OCI-LY1 (cell line): ENCODE data around the gene ADCY1.
"Not testable (repeated sequence)": the region's sequence is repeated elsewhere in the genome, so short reads cannot be mapped to it uniquely, and the experiment has no call there.

Source experiments
- H2AFZ ChIP-seq: fragments of 200-600 bp; sonication (generic), shearing (Covaris generic); 2 replicates; pipeline ENCODE4 v1.6.0; 2014; ENCODE audit warnings: antibody characterized with exemption, mild to moderate bottlenecking, low read length
- H3F3A ChIP-seq: fragments of 200-600 bp; sonication (generic), shearing (Covaris generic); 2 replicates; pipeline ENCODE4 v1.6.0; 2014; ENCODE audit warnings: mild to moderate bottlenecking, antibody characterized with exemption, low read length, moderate library complexity; ENCODE audit not compliant: insufficient read depth
- H3K27ac ChIP-seq: fragments of 200-600 bp; sonication (generic); 2 replicates; pipeline ENCODE4 v1.5.1; 2014; ENCODE audit warnings: low read length, mixed run types, mild to moderate bottlenecking, low read depth; ENCODE audit not compliant: poor library complexity, severe bottlenecking
- H3K27me3 ChIP-seq: fragments of 200-600 bp; sonication (generic); 2 replicates; pipeline ENCODE4 v1.6.0; 2014; ENCODE audit warnings: antibody characterized with exemption, mild to moderate bottlenecking, low read length, moderate library complexity; ENCODE audit not compliant: insufficient read depth
- H3K36me3 ChIP-seq: fragments of 200-600 bp; sonication (generic); 2 replicates; pipeline ENCODE4 v1.6.1; 2014; ENCODE audit warnings: mild to moderate bottlenecking, antibody characterized with exemption, low read length, moderate library complexity, mixed read lengths; ENCODE audit not compliant: insufficient read depth
- H3K4me1 ChIP-seq: fragments of 200-600 bp; sonication (generic); 2 replicates; pipeline ENCODE4 v1.5.1; 2014; ENCODE audit warnings: mild to moderate bottlenecking, low read length, moderate library complexity; ENCODE audit not compliant: insufficient read depth, severe bottlenecking
- H3K4me2 ChIP-seq: fragments of 200-600 bp; sonication (generic), shearing (Covaris generic); 2 replicates; pipeline ENCODE4 v1.6.1; 2014; ENCODE audit warnings: low read length
- H3K4me3 ChIP-seq: fragments of 200-600 bp; sonication (generic); 2 replicates; pipeline ENCODE4 v1.5.1; 2014; ENCODE audit warnings: low read length, low read depth, mild to moderate bottlenecking, mixed read lengths; ENCODE audit not compliant: poor library complexity, severe bottlenecking
- H3K79me2 ChIP-seq: fragments of 200-600 bp; shearing (Covaris generic); 2 replicates; pipeline ENCODE4 v1.6.1; 2016; ENCODE audit warnings: mixed run types, low read length, mixed read lengths; ENCODE audit not compliant: insufficient read depth
- H3K9ac ChIP-seq: fragments of 200-600 bp; sonication (generic), shearing (Covaris generic); 2 replicates; pipeline ENCODE4 v1.6.1; 2014; ENCODE audit warnings: mild to moderate bottlenecking, low read length, mixed read lengths
- H3K9me2 ChIP-seq: fragments of 200-600 bp; sonication (generic), shearing (Covaris generic); 2 replicates; pipeline ENCODE4 v1.6.1; 2014; ENCODE audit warnings: low read depth, mild to moderate bottlenecking, low read length, mixed read lengths
- H3K9me3 ChIP-seq: fragments of 200-600 bp; shearing (Covaris generic); 2 replicates; pipeline ENCODE4 v1.6.1; 2014; ENCODE audit warnings: low read length, mixed read lengths
- H4K20me1 ChIP-seq: fragments of 200-600 bp; sonication (generic), shearing (Covaris generic); 2 replicates; pipeline ENCODE4 v1.6.0; 2016; ENCODE audit warnings: mild to moderate bottlenecking, low read length; ENCODE audit not compliant: insufficient read depth
- EZH2 ChIP-seq: fragments of 200-600 bp; sonication (generic), shearing (Covaris generic); IDR thresholded peaks from 2 replicates; pipeline ENCODE4 v1.8.0; 2017; ENCODE audit warnings: borderline replicate concordance, mixed run types, mild to moderate bottlenecking, antibody characterized with exemption, low read length, moderate library complexity, mixed read lengths
- TF ChIP-seq, protein P1 (sequence below): fragments of 200-600 bp; sonication (generic), shearing (Covaris generic); IDR thresholded peaks from 2 replicates; pipeline ENCODE4 v1.5.1; 2017; ENCODE audit warnings: mild to moderate bottlenecking, antibody characterized with exemption, low read length, moderate library complexity, mixed read lengths

The ADCY1 gene

DNA sequence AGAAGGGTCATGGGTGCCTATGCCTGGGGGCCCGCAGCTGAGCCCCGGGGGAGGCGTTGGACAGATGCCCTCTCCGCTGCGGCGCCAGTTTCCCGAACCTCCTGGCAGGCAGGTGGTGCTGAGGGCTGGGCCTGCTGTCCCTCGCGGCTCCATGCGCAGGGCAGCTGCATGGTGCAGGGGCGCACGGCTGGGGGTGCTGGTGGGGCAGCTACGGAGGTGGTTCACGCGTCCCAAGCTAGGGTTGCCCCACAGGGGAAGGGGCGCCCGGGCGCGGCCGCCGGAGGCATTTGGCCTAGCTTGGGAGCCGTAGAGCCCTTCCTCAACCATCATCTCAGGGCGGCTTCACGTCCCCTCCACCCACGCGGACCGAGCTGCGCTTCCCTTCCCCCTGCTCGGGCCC is 152.7 kb downstream of the ADCY1 start:
- TF ChIP-seq EZH2, result no peak
- TF ChIP-seq, protein P1, sequence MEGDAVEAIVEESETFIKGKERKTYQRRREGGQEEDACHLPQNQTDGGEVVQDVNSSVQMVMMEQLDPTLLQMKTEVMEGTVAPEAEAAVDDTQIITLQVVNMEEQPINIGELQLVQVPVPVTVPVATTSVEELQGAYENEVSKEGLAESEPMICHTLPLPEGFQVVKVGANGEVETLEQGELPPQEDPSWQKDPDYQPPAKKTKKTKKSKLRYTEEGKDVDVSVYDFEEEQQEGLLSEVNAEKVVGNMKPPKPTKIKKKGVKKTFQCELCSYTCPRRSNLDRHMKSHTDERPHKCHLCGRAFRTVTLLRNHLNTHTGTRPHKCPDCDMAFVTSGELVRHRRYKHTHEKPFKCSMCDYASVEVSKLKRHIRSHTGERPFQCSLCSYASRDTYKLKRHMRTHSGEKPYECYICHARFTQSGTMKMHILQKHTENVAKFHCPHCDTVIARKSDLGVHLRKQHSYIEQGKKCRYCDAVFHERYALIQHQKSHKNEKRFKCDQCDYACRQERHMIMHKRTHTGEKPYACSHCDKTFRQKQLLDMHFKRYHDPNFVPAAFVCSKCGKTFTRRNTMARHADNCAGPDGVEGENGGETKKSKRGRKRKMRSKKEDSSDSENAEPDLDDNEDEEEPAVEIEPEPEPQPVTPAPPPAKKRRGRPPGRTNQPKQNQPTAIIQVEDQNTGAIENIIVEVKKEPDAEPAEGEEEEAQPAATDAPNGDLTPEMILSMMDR, result no peak
- H3K9ac ChIP-seq, result no peak overlapping the region
- no peak overlapping the region for H3K4me2 ChIP-seq
- H3K4me3 ChIP-seq, result no peak overlapping the region
- H3K9me3 ChIP-seq, result 0 out of 2 replicates have a peak, but pooled peaks cover 4% of the 10 kb centered on the region
- no peaks in the 10 kb centered on the region for H3F3A ChIP-seq
- no peaks in the 10 kb centered on the region for H3K27me3 ChIP-seq
- no peaks in the 10 kb centered on the region for H3K4me1 ChIP-seq
- H3K36me3 ChIP-seq, result peaks cover 65% of the 10 kb centered on the region
- no peak overlapping the region for H2AFZ ChIP-seq
- no peaks in the 10 kb centered on the region for H3K79me2 ChIP-seq
- no peaks in the 10 kb centered on the region for H3K9me2 ChIP-seq
- no peaks in the 10 kb centered on the region for H4K20me1 ChIP-seq
- no peak overlapping the region for H3K27ac ChIP-seq

GRCh38 chr7:45731692-45732443 is 157.7 kb downstream of the ADCY1 start:
- H3K4me1 ChIP-seq, H3K4me2 ChIP-seq, H3K27me3 ChIP-seq, H2AFZ ChIP-seq, H3K79me2 ChIP-seq, H4K20me1 ChIP-seq, H3K9ac ChIP-seq, H3K27ac ChIP-seq, H3F3A ChIP-seq, H3K4me3 ChIP-seq, H3K9me2 ChIP-seq, H3K9me3 ChIP-seq: not testable (repeated sequence)
- H3K36me3 ChIP-seq, result peaks cover 46% of the 10 kb centered on the region

- H3K4me3 ChIP-seq, H2AFZ ChIP-seq, H3K4me1 ChIP-seq, H3F3A ChIP-seq, H3K9me3 ChIP-seq, H3K27ac ChIP-seq, H3K27me3 ChIP-seq, H4K20me1 ChIP-seq, H3K4me2 ChIP-seq, H3K9me2 ChIP-seq, H3K9ac ChIP-seq, H3K79me2 ChIP-seq: not testable (repeated sequence)
- H3K36me3 ChIP-seq, result peaks cover 34% of the 10 kb centered on the region
Measured at GRCh38 chr7:45738920-45739319, 164.8 kb downstream of the ADCY1 start.

GRCh38 chr7:45740573-45740972 is 166.4 kb downstream of the ADCY1 start:
- not testable (repeated sequence) for H3K9me3 ChIP-seq, H4K20me1 ChIP-seq, H2AFZ ChIP-seq, H3K79me2 ChIP-seq, H3K4me3 ChIP-seq, H3F3A ChIP-seq, H3K27me3 ChIP-seq, H3K4me2 ChIP-seq, H3K9ac ChIP-seq, H3K27ac ChIP-seq, H3K9me2 ChIP-seq, H3K4me1 ChIP-seq
- peaks cover 30% of the 10 kb centered on the region for H3K36me3 ChIP-seq

- H3K79me2 ChIP-seq, H3F3A ChIP-seq, H3K9ac ChIP-seq, H3K27ac ChIP-seq, H3K27me3 ChIP-seq, H4K20me1 ChIP-seq, H2AFZ ChIP-seq, H3K4me2 ChIP-seq, H3K4me3 ChIP-seq, H3K9me2 ChIP-seq, H3K9me3 ChIP-seq, H3K4me1 ChIP-seq: not testable (repeated sequence)
- H3K36me3 ChIP-seq, result peaks cover 27% of the 10 kb centered on the region; the same call in 1 of the 2 replicates
Measured at GRCh38 chr7:45748976-45749375, 174.8 kb downstream of the ADCY1 start.

- H3K4me1 ChIP-seq, H3K9me3 ChIP-seq, H3K9ac ChIP-seq, H3K4me3 ChIP-seq, H3F3A ChIP-seq, H3K27me3 ChIP-seq, H3K27ac ChIP-seq, H3K9me2 ChIP-seq, H3K4me2 ChIP-seq, H2AFZ ChIP-seq, H3K79me2 ChIP-seq, H4K20me1 ChIP-seq: not testable (repeated sequence)
- peaks cover 25% of the 10 kb centered on the region; the same call in 1 of the 2 replicates for H3K36me3 ChIP-seq
Measured at GRCh38 chr7:45751352-45751751, 177.2 kb downstream of the ADCY1 start.

DNA sequence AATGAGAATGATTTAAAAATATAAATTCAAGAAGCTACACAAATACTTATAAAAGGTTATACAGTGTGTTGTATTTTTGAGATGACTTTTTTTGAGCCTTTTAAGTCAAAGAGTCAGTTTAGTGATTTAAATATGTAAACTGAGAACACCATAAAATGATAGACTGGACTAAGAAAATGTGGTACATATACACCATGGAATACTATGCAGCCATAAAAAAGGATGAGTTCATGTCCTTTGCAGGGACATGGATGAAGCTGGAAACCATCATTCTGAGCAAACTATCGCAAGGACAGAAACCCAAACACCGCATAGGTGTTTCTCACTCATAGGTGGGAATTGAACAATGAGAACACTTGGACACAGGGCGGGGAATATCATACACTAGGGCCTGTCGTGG is 182.2 kb downstream of the ADCY1 start:
- not testable (repeated sequence) for H3K4me1 ChIP-seq, H3K9me2 ChIP-seq, H3F3A ChIP-seq, H3K9ac ChIP-seq, H3K27ac ChIP-seq, H2AFZ ChIP-seq, H3K79me2 ChIP-seq, H4K20me1 ChIP-seq, H3K4me2 ChIP-seq, H3K27me3 ChIP-seq, H3K9me3 ChIP-seq, H3K4me3 ChIP-seq
- H3K36me3 ChIP-seq, result peaks cover 15% of the 10 kb centered on the region; the same call in 1 of the 2 replicates
